ENCODE results near the gene CACNA1H.

Gene CACNA1H

GRCh38 chr16:1129106-1129960 lies 23.6 kb upstream of the CACNA1H start:
- TF ChIP-seq EZH2phosphoT487 (IDR thresholded peaks at IDR 0.05; ENCODE audit: low read depth) (no peak), CTCF (IDR thresholded peaks at IDR 0.05; ENCODE audit: low read depth, low read length) (no peak)
- Histone ChIP-seq H2AFZ (ENCODE audit: low read depth, low read length) (no peak overlapping the region), H3K36me3 (replicated peaks; ENCODE audit: low read depth, low read length) (no peaks in the 10 kb centered on the region), H3K27ac (ENCODE audit: low read length) (no peak overlapping the region), H3K79me2 (ENCODE audit: low read length) (no peaks in the 10 kb centered on the region), H4K20me1 (ENCODE audit: insufficient read depth, low read length) (no peaks in the 10 kb centered on the region), H3K4me1 (ENCODE audit: low read length) (no peaks in the 10 kb centered on the region), H3K4me2 (ENCODE audit: low read length) (no peak overlapping the region), H3K9me3 (ENCODE audit: insufficient read depth, low read length) (no peaks in the 10 kb centered on the region), H3K9ac (ENCODE audit: low read length) (no peak overlapping the region), H3K4me3 (ENCODE audit: low read length) (no peak overlapping the region), H3K27me3 (ENCODE audit: low read depth, low read length) (no peaks in the 10 kb centered on the region)

GRCh38 chr16:1130382-1130781 lies 22.5 kb upstream of the CACNA1H start:
- Histone ChIP-seq H3K4me3 (ENCODE audit: low read length) (no peak overlapping the region), H3K27me3 (ENCODE audit: low read depth, low read length) (no peaks in the 10 kb centered on the region), H3K4me1 (ENCODE audit: low read length) (no peaks in the 10 kb centered on the region), H3K27ac (ENCODE audit: low read length) (no peak overlapping the region), H2AFZ (ENCODE audit: low read depth, low read length) (no peak overlapping the region), H3K4me2 (ENCODE audit: low read length) (no peak overlapping the region), H3K79me2 (ENCODE audit: low read length) (no peaks in the 10 kb centered on the region), H3K9ac (ENCODE audit: low read length) (no peak overlapping the region), H3K36me3 (replicated peaks; ENCODE audit: low read depth, low read length) (no peaks in the 10 kb centered on the region), H4K20me1 (ENCODE audit: insufficient read depth, low read length) (no peaks in the 10 kb centered on the region), H3K9me3 (ENCODE audit: insufficient read depth, low read length) (no peaks in the 10 kb centered on the region)
- TF ChIP-seq EZH2phosphoT487 (IDR thresholded peaks at IDR 0.05; ENCODE audit: low read depth) = no peak
- no peak for TF ChIP-seq CTCF (IDR thresholded peaks at IDR 0.05; ENCODE audit: low read depth, low read length)

- Histone ChIP-seq H3K27me3 (ENCODE audit: low read depth, low read length) (no peaks in the 10 kb centered on the region), H3K4me2 (ENCODE audit: low read length) (no peak overlapping the region), H3K27ac (ENCODE audit: low read length) (no peak overlapping the region), H3K79me2 (ENCODE audit: low read length) (no peaks in the 10 kb centered on the region), H3K9me3 (ENCODE audit: insufficient read depth, low read length) (no peaks in the 10 kb centered on the region), H2AFZ (ENCODE audit: low read depth, low read length) (no peak overlapping the region), H3K36me3 (replicated peaks; ENCODE audit: low read depth, low read length) (no peaks in the 10 kb centered on the region), H3K4me1 (ENCODE audit: low read length) (no peaks in the 10 kb centered on the region), H4K20me1 (ENCODE audit: insufficient read depth, low read length) (no peaks in the 10 kb centered on the region), H3K9ac (ENCODE audit: low read length) (no peak overlapping the region), H3K4me3 (ENCODE audit: low read length) (no peak overlapping the region)
- TF ChIP-seq CTCF (IDR thresholded peaks at IDR 0.05; ENCODE audit: low read depth, low read length) = no peak
- TF ChIP-seq EZH2phosphoT487 (IDR thresholded peaks at IDR 0.05; ENCODE audit: low read depth) = no peak
These were observed 21.4 kb upstream of the CACNA1H start for GRCh38 chr16:1131378-1131994.

- H3K4me1 ChIP-seq (ENCODE audit: low read length) = no peaks in the 10 kb centered on the region
- no peak overlapping the region for H3K4me3 ChIP-seq (ENCODE audit: low read length)
- no peaks in the 10 kb centered on the region for H3K27me3 ChIP-seq (ENCODE audit: low read depth, low read length)
- H3K9me3 ChIP-seq (ENCODE audit: insufficient read depth, low read length) = no peaks in the 10 kb centered on the region
- no peaks in the 10 kb centered on the region for H3K79me2 ChIP-seq (ENCODE audit: low read length)
- H2AFZ ChIP-seq (ENCODE audit: low read depth, low read length) = no peak overlapping the region
- no peaks in the 10 kb centered on the region for H4K20me1 ChIP-seq (ENCODE audit: insufficient read depth, low read length)
- no peak for TF ChIP-seq CTCF (IDR thresholded peaks at IDR 0.05; ENCODE audit: low read depth, low read length)
- TF ChIP-seq EZH2phosphoT487 (IDR thresholded peaks at IDR 0.05; ENCODE audit: low read depth) = no peak
- no peak overlapping the region for H3K4me2 ChIP-seq (ENCODE audit: low read length)
- H3K27ac ChIP-seq (ENCODE audit: low read length) = no peak overlapping the region
- H3K36me3 ChIP-seq (replicated peaks; ENCODE audit: low read depth, low read length) = no peaks in the 10 kb centered on the region
- no peak overlapping the region for H3K9ac ChIP-seq (ENCODE audit: low read length)
These were observed 20.5 kb upstream of the CACNA1H start for GRCh38 chr16:1132431-1132830.

Measured in OCI-LY3 (cell line).